ENCODE data around the gene RAB6A. TPM values are rescaled to one million over a fixed set of nuclear protein-coding genes. Genes with fewer than 3 reads are reported as not detected.

RAB6A gene
- total RNA-seq, 1 experiment from 2014 or later, result 121 TPM

DNA sequence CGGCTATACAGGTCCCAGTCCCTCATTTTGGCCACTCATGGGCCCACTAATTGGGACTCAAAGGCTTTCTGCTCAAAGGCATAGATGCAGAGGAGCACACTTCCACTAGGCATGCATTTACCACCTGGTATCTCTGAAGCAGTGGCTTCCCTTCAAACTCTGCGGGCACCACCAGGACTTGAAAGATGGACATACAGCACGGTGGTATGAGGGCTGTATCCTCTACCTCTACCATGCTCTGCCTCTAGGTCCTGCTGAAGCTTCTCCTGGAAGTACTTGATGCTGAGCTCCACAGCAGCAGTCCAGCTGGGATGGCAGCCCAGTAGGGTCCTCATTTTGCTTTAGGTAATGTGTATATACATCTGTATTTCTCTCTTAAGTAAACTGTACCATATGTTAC lies 49.9 kb downstream of the RAB6A start:
- Histone ChIP-seq H3K9me2 (ENCODE audit: insufficient read depth) (no peaks in the 10 kb centered on the region), H3K9me3 (ENCODE audit: control insufficient read depth in 1 of 2, insufficient read depth in 1 of 2, low read depth in 1 of 2, low read length in 2 of 2) (no peaks in the 10 kb centered on the region), H3K9ac (ENCODE audit: low read length) (no peak overlapping the region), H3K27me3 (ENCODE audit: insufficient read depth, low read length) (no peaks in the 10 kb centered on the region), H3K4me1 (ENCODE audit: control insufficient read depth in 1 of 2, insufficient read depth in 2 of 2, low read length in 2 of 2) (no peaks in the 10 kb centered on the region), H3K27ac (ENCODE audit: low read depth, low read length) (no peak overlapping the region), H3K4me3 (replicated peaks in 1 of 2; ENCODE audit: low read depth in 1 of 2, low read length in 2 of 2) (no peak overlapping the region), H2AFZ (ENCODE audit: low read depth, low read length, poor library complexity, severe bottlenecking) (no peak overlapping the region), H3K4me2 (ENCODE audit: low read length) (no peak overlapping the region), H4K20me1 (ENCODE audit: insufficient read depth) (no peaks in the 10 kb centered on the region), H3K36me3 (ENCODE audit: control insufficient read depth in 1 of 2, insufficient read depth in 2 of 2, low read length in 2 of 2) (peaks cover 2 to 4% of the 10 kb centered on the region in 2 experiments; a peak in 1 of 4 replicates), H3K79me2 (ENCODE audit: insufficient read depth, low read length) (0 out of 2 replicates have a peak, but pooled peaks cover 5% of the 10 kb centered on the region)
- DNase-seq (ENCODE audit: low read depth, low spot score) (no peak), ATAC-seq (no peak)
- BruUV-seq (replicated peaks), result no TSS peak
- intact Hi-C loops (cut with micrococcal nuclease), result no loop called here
- ChIA-PET POLR2A (no interaction called here), RAD21 (ENCODE audit: low non-redundant PET in 1 of 2, low total read pairs in 2 of 2, uncharacterized antibody in 2 of 2, unreplicated experiment in 2 of 2) (no interaction called here), CTCF (no interaction called here)
- TF ChIP-seq, protein P1, sequence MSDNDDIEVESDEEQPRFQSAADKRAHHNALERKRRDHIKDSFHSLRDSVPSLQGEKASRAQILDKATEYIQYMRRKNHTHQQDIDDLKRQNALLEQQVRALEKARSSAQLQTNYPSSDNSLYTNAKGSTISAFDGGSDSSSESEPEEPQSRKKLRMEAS (IDR thresholded peaks at IDR 0.05), result no peak
- TF ChIP-seq JUND (IDR thresholded peaks at IDR 0.05) (no peak), FOSL1 (IDR thresholded peaks at IDR 0.05; ENCODE audit: low read depth) (no peak), CBX3 (IDR thresholded peaks at IDR 0.05; ENCODE audit: low read depth) (no peak), YY1 (IDR thresholded peaks at IDR 0.05; ENCODE audit: extremely low read depth, insufficient replicate concordance, low read depth, low read length) (no peak), POLR2AphosphoS5 (IDR thresholded peaks at IDR 0.05; ENCODE audit: low read depth, low read length) (no peak), SRF (IDR thresholded peaks at IDR 0.05; ENCODE audit: low read depth) (no peak), ZFX (IDR thresholded peaks at IDR 0.05) (no peak), SIN3A (IDR thresholded peaks at IDR 0.05; ENCODE audit: low read depth) (no peak), POLR2A (IDR thresholded peaks at IDR 0.05; ENCODE audit: borderline replicate concordance, extremely low read depth, insufficient read depth, insufficient read length) (no peak), EGR1 (IDR thresholded peaks at IDR 0.05; ENCODE audit: low read depth) (no peak), ELF1 (IDR thresholded peaks at IDR 0.05; ENCODE audit: borderline replicate concordance, low read depth) (no peak), EZH2phosphoT487 (IDR thresholded peaks at IDR 0.05; ENCODE audit: borderline replicate concordance) (no peak), EZH2 (IDR thresholded peaks at IDR 0.05) (no peak)
- TF ChIP-seq, protein P2, sequence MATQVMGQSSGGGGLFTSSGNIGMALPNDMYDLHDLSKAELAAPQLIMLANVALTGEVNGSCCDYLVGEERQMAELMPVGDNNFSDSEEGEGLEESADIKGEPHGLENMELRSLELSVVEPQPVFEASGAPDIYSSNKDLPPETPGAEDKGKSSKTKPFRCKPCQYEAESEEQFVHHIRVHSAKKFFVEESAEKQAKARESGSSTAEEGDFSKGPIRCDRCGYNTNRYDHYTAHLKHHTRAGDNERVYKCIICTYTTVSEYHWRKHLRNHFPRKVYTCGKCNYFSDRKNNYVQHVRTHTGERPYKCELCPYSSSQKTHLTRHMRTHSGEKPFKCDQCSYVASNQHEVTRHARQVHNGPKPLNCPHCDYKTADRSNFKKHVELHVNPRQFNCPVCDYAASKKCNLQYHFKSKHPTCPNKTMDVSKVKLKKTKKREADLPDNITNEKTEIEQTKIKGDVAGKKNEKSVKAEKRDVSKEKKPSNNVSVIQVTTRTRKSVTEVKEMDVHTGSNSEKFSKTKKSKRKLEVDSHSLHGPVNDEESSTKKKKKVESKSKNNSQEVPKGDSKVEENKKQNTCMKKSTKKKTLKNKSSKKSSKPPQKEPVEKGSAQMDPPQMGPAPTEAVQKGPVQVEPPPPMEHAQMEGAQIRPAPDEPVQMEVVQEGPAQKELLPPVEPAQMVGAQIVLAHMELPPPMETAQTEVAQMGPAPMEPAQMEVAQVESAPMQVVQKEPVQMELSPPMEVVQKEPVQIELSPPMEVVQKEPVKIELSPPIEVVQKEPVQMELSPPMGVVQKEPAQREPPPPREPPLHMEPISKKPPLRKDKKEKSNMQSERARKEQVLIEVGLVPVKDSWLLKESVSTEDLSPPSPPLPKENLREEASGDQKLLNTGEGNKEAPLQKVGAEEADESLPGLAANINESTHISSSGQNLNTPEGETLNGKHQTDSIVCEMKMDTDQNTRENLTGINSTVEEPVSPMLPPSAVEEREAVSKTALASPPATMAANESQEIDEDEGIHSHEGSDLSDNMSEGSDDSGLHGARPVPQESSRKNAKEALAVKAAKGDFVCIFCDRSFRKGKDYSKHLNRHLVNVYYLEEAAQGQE (IDR thresholded peaks at IDR 0.05; ENCODE audit: low read depth), result no peak
- TF ChIP-seq, protein P3, sequence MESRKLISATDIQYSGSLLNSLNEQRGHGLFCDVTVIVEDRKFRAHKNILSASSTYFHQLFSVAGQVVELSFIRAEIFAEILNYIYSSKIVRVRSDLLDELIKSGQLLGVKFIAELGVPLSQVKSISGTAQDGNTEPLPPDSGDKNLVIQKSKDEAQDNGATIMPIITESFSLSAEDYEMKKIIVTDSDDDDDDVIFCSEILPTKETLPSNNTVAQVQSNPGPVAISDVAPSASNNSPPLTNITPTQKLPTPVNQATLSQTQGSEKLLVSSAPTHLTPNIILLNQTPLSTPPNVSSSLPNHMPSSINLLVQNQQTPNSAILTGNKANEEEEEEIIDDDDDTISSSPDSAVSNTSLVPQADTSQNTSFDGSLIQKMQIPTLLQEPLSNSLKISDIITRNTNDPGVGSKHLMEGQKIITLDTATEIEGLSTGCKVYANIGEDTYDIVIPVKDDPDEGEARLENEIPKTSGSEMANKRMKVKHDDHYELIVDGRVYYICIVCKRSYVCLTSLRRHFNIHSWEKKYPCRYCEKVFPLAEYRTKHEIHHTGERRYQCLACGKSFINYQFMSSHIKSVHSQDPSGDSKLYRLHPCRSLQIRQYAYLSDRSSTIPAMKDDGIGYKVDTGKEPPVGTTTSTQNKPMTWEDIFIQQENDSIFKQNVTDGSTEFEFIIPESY (IDR thresholded peaks at IDR 0.05; ENCODE audit: extremely low read depth, insufficient replicate concordance, low read length), result no peak
- TF ChIP-seq, protein P4, sequence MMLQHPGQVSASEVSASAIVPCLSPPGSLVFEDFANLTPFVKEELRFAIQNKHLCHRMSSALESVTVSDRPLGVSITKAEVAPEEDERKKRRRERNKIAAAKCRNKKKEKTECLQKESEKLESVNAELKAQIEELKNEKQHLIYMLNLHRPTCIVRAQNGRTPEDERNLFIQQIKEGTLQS (IDR thresholded peaks at IDR 0.05), result no peak
